ENCODE data around the gene RAB27A. TPM values are rescaled to one million over a fixed set of nuclear protein-coding genes. Genes with fewer than 3 reads are reported as not detected.

Gene RAB27A
- total and polyA plus RNA-seq, 9 of the 15 experiments (the other 6 are each of a cell fraction or from before 2014, with no cell fraction given) = 31.5 to 171 (median 80.4) TPM

- TF ChIP-seq, protein P1, sequence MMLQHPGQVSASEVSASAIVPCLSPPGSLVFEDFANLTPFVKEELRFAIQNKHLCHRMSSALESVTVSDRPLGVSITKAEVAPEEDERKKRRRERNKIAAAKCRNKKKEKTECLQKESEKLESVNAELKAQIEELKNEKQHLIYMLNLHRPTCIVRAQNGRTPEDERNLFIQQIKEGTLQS (IDR thresholded peaks at IDR 0.05) = peak; percentile 93
- TF ChIP-seq, protein P1 (CRISPR knock-in tag; conservative IDR thresholded peaks at IDR 0.05) = 0 out of 2 replicates have a peak, but pooled peaks have one; percentile 21
- TF ChIP-seq CBX5 (IDR thresholded peaks at IDR 0.05; ENCODE audit: borderline replicate concordance, low read depth) (no peak), RCOR1 (IDR thresholded peaks at IDR 0.05; ENCODE audit: borderline replicate concordance in 1 of 2, low read depth in 2 of 2, low read length in 2 of 2) (peak; percentile 74 to 97), HDAC3 (IDR thresholded peaks at IDR 0.05; ENCODE audit: borderline replicate concordance, partially characterized antibody) (peak; percentile 53), JUND (IDR thresholded peaks at IDR 0.05; ENCODE audit: borderline replicate concordance, low read depth, low read length) (peak; percentile 97), JUND (tag; IDR thresholded peaks at IDR 0.05; ENCODE audit: borderline replicate concordance, low read depth, low read length) (peak; percentile 96), DPF2 (IDR thresholded peaks at IDR 0.05) (peak; percentile 94), SMARCA4 (IDR thresholded peaks at IDR 0.05) (peak; percentile 94), AFF1 (IDR thresholded peaks at IDR 0.05; ENCODE audit: low read depth in 1 of 2, partially characterized antibody in 2 of 2) (peak in 1 of 2 experiments; percentile 55), JUN (IDR thresholded peaks at IDR 0.05; ENCODE audit: borderline replicate concordance, low read depth, low read length) (peak; percentile 94), JUN (CRISPR knock-in tag; IDR thresholded peaks at IDR 0.05; ENCODE audit: borderline replicate concordance) (no peak), NFE2 (IDR thresholded peaks at IDR 0.05; ENCODE audit: low read depth) (peak; percentile 84), ZNF277 (CRISPR knock-in tag; IDR thresholded peaks at IDR 0.05; ENCODE audit: borderline replicate concordance) (no peak), CBFA2T3 (IDR thresholded peaks at IDR 0.05) (peak; percentile 71), FOXA3 (CRISPR knock-in tag; conservative IDR thresholded peaks at IDR 0.05 in 1 of 2, IDR thresholded peaks at IDR 0.05 in 1 of 2) (peak in 1 of 2 experiments; percentile 35; a peak in 2 of 4 replicates), POLR2AphosphoS5 (IDR thresholded peaks at IDR 0.05; ENCODE audit: control insufficient read depth, insufficient read depth, low read depth, low read length) (0 out of 2 replicates have a peak, but pooled peaks have one; percentile 20), FOSL1 (tag; conservative IDR thresholded peaks at IDR 0.05) (peak; percentile 98), JUNB (CRISPR knock-in tag; conservative IDR thresholded peaks at IDR 0.05) (0 out of 2 replicates have a peak, but pooled peaks have one; percentile 40), EP300 (IDR thresholded peaks at IDR 0.05; ENCODE audit: low read length) (peak; percentile 82), ATF1 (CRISPR knock-in tag; IDR thresholded peaks at IDR 0.05) (no peak), ATF1 (tag; IDR thresholded peaks at IDR 0.05) (0 out of 2 replicates have a peak, but pooled peaks have one; percentile 37), MTA2 (IDR thresholded peaks at IDR 0.05; ENCODE audit: low read depth) (peak; percentile 50; the same call in 1 of the 2 replicates), FOS (IDR thresholded peaks at IDR 0.05; ENCODE audit: extremely low read depth, insufficient read length) (peak; percentile 58), TRIM24 (IDR thresholded peaks at IDR 0.05) (peak; percentile 35 to 63; a peak in 1 of 4 replicates)
These were observed 7.3 kb downstream of the RAB27A start (continued) for GRCh38 chr15:55282284-55282833.
